Skeletal muscle cell (primary cell): Measurements from ENCODE around the gene HDGFL3.
"Not testable (repeated sequence)": the region's sequence is repeated elsewhere in the genome, so short reads cannot be mapped to it uniquely, and the experiment has no call there.

Experiments used
- DNase-seq: peaks from one replicate; pipeline ENCODE4 v3.0.0-alpha.2; 2010; ENCODE audit warnings: low read depth
- H3K4me3 ChIP-seq: 2 replicates; pipeline ENCODE4 v1.5.1; 2011; ENCODE audit warnings: low read depth, mild to moderate bottlenecking, control low read depth, low read length, moderate library complexity

The HDGFL3 gene

DNA sequence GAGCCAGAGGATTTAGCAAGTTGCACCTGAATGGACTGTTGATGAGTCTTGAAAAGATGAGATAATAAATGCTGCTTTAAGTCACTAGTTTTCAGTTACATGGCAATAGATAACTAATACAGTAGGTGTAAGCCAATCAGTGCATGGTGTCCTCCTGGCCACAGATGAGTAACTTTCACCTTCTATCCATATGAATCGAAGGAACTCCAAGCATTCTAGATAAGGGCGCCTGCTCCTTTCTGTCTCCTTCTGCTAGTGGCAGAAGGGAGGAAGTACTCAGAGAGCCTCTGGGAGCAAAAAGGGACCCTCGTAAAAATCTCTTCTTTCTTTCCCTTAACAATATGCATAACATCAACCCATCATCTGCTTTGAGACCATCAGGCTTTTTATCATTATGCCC is 62.9 kb downstream of the HDGFL3 start:
- H3K4me3 ChIP-seq = no peak overlapping the region
- no peak for DNase-seq

DNA sequence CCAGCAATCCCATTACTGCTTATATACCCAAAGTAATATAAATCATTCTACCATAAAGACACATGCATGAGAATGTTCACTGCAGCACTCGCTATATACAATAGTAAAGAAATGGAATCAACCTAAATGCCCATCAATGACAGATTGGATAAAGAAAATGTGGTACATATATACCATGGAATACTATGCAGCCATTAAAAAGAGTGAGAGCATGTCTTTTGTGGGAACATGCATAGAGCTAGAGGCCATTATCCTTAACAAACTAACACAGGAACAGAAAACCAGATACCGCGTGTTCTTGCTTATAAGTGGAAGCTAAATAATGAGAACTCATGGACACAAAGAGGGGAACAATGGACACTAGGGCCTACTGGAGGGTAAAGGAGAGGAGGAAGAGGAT is 65.5 kb downstream of the HDGFL3 start:
- DNase-seq, H3K4me3 ChIP-seq: not testable (repeated sequence)

DNA sequence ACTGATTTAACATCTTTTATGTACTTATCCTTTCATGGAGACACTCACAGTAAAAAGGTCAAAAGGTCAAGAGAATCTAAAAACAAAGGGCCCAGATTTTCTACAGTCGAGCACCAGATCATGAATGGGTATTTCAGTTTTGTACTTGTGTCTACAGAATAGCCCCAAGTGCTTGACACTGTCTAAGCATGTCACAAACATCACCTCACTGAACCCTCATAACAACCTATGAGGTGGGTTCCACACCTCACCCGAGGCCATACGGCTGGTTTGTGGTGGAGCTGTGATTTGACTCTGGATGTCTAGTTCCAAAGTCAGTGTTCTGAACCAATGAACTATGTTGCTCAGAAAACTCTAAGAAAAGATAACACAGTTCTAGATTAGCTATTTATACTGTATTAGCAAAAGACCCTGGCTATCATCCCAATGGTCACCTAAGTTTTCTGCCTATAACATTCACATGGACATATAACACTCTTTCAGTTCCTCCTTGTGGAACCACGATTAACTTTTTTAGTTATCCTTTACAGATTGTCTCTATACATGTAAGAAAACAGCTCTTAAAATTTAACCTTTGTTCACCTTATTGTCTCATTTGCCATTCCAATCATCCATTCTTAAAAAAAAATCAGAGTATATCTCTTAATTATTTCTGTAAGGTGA is 74.6 kb downstream of the HDGFL3 start:
- DNase-seq = no peak
- no peak overlapping the region for H3K4me3 ChIP-seq

DNA sequence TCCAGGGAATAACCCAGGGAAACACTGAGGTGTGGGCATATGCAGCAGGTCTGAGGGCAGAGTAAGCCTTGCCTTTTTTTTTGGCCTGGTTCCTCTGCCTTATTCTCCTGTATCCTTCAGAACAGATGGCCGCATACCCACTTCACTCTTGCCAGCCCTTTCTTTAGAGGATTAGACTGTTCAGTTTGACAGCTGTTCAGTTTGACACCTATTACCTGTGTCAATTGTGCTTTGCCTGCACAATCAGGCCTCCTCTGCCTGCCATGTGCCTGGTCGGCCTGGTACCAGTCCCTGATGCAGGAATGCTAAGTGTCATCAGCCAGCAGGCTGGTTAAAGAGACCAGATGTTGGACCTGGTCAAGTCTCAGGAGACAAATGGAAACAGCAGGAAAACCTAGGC is 77.8 kb downstream of the HDGFL3 start:
- no peak overlapping the region for H3K4me3 ChIP-seq
- no peak for DNase-seq

DNA sequence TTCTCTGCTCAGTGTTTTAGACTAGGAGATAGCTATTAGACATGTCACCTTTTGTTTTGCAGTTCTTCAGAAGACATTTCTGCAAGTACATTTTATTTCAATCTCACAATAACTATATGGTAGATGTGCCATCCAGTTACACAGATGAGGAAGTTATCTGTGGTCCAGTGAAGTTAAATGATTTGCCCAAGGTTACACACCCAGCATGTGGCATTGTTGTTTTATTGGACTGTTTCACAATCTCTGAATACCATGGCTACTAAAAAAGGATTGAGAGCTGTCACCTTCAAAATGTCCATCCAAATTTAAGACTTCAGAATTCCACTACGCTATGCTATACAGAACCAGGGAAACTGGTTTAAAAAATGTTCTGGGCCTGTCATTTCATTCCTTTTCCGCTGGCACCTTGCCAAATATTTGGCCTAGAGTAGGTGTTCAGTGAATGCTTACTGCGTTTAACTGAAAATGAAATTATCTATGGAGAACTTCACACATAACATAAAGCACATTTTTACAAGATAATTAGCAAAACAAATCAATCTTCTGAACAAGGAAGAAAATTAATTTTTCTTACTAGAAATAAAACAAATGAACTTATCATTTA is 80.0 kb downstream of the HDGFL3 start:
- no peak for DNase-seq

DNA sequence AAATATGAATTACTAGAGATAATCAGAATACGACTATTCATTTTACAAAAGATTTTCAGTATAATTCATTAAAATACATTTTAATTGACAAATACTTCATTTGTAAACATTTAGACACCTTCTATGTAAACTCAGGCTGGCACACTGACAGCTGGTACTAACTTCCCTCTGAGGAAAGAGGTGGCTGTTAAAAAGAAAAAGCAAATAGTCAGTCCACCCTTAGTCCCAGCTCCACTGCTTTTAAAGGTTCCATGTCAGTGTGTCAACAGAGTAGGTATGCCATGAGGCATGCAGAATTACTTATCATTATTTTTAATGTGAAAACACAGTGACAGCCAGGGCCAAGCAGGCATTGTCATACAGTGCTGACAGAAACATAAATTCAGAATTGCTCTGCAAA is 84.1 kb downstream of the HDGFL3 start:
- H3K4me3 ChIP-seq = no peak overlapping the region
- no peak for DNase-seq

More for the DNA sequence above, 80.0 kb downstream of the HDGFL3 start:
- H3K4me3 ChIP-seq = no peak overlapping the region

DNA sequence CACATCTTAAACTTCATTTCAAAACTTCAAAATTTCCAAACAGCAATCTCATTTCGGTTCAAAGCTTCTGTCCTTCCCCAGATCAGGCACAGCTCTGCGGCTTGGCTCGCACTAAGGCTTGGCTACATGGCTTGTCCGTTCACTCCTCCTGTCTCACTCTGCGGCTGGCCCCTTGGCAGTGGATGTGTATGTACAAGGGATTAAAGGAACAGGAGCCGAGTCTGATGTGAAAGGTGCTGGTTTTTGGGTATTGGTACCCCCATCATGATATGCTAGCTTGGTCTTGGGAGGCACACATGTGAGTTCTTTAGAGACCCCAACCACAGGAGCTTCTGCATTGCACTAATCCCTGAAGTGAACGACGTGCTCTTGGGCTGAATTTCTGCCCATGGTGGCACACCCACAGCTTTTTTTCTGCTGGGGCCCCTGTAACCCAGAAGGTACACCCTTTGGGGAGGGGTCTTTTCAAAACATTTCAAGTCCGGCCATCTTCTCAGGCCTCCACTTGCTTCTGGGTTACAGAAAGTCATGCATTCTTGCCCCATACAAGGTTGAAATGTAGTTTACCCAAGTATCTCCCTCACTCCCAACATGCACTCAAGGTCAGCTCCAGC is 87.5 kb downstream of the HDGFL3 start:
- no peak overlapping the region for H3K4me3 ChIP-seq
- no peak for DNase-seq

DNA sequence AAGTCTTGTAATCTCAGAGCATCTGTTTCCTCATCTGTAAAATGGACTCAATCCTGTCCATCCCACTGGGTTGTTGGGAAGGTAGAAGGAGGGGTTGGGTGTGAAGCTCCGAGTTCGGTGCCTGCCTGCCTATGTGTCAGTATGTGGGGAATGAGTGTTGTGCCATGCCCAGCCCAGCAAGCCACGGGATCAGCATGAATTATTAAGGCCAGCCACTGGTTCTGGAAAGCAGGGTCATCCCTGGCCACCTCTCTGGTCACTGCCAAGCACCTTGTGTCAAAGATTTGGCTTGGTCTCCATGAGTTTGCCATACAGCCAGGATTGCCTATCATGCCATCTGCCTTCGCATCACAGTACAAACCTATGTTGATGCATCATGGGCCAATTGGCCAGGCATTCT is 88.7 kb downstream of the HDGFL3 start:
- no peak for DNase-seq
- no peak overlapping the region for H3K4me3 ChIP-seq

DNA sequence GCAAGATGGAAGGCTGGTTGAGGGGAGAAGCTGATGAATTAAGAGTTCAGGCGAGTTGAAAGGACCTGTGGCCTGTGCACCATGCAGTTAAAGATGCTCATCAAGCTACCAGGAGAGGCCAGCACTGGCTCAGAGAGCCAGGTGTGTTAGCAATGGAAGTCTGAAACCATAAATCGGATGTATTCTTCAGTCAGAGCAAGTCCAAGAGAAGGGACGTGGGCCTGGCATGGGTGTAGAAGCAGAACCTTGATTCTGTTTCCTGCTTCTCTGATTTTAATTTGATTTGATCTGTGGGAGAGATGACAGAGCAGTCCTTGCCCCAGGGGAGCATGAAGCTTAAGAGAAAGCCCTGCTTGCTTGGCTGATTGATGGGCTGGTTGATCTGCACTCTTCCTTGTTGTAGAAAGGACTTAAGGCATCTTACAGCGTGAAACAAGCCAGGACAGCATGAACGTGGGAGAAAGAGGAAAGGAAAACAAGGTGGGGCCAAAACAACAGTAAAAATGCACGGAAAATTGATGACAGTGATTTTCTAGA is 89.3 kb downstream of the HDGFL3 start:
- no peak for DNase-seq

DNA sequence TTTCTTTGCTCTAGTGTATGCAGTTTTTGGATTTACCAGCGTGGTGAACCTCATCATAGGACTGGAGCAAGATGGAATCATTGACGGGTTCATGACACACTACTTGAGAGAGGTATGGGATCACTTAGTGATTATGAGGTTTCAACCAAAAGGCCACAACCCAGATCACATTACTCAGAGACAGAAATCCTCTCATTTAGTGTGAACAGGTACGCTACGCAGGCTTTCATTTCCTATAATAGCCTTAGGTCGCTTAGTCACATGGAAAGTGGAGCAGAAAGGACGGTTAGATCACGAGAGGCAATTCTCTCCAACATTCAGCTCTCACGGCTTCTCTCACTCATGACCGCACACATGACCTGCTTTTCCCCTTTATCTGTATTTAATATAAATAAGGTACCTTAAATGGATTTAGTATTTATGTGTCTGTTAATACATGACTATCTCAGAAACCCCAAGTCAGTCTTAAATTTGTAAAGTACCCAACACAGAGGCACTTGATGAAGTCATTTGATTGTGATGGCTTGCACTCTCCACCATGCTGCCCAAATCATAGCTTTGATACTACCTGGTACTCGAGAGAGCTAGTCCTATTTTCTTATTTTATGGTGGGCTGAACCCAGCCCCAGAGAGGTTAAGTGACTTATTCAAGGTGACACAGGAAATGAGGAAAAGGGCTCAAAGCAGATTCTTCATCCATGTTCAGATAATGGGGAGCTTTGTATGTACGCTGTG is 91.6 kb downstream of the HDGFL3 start:
- H3K4me3 ChIP-seq = no peak overlapping the region
- DNase-seq = no peak

More for the DNA sequence above, 89.3 kb downstream of the HDGFL3 start:
- no peak overlapping the region for H3K4me3 ChIP-seq

DNA sequence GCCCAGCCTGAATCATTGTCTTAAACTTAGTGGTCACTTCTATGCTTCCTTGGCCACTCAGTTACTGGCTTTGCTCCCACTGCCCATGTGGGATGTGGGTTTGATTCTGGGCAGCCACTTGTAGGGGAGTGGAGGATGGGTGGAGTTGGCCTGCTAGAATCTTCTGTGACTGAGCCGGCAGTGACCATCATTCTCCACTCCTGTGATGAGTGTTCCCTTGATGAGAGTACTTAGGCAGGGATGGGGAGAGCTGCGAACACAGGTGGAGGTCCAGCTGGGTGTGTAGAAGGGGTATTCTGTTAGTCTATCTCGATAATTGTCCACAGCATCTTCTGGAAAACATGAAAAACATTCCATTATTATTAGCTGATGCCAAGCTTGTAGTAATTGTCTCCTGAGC is 92.2 kb downstream of the HDGFL3 start:
- no peak for DNase-seq
- no peak overlapping the region for H3K4me3 ChIP-seq

DNA sequence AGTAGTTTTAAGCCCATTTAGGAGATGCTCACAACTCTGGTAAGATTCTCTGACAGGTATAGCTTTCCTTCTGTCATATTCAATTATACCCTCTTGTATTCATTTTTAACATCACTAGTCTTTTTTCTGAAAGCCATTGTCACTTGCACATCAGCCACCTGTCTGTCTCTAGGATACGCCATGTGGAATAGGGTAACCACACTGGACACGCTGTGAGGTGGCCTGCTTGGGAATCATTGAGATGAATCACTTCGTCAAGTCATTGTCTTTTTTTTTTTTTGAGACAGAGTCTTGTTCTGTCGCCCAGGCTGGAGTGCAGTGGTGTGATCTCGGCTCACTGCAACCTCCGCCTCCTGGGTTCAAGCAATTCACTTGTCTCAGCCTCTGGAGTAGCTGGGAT is 92.8 kb downstream of the HDGFL3 start:
- no peak for DNase-seq
- H3K4me3 ChIP-seq = no peak overlapping the region

DNA sequence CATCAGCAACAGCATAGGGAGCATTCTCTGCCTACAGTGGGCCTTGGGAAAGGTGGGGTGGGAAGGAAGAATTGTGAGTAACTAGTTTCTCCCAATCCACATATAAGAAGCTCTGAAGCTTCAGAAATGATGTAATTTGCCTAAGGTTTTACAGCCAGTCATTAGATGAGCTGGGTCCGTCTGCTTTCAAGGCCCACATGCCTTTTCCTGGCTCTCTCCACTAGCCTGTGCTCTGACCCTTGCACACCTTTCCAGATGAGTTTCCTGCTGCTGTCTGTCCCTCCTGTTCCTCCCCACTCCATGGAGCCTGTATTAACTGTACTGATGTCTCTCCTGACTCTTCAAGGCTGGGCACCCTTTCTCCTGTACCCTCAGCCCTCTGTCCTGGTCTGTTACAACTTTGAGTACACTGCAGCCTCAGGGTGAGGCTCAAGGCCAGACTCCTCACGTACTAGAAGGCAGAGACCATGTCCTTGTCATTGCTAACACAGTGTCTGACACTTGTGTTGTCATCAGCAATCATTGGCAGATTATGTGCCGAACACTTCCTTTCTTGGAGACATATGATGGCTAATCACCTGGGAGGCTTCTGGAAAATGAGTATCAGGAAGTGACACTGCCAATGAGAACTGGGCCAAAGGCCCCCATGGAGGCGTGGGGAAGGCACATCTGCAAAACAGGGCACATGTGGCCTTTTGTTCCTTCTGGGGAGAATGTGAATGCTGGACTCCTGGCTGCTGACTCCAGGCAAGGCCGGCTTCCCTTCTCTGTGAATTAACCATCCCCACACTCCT is 93.5 kb downstream of the HDGFL3 start:
- DNase-seq = no peak
- H3K4me3 ChIP-seq = no peak overlapping the region

DNA sequence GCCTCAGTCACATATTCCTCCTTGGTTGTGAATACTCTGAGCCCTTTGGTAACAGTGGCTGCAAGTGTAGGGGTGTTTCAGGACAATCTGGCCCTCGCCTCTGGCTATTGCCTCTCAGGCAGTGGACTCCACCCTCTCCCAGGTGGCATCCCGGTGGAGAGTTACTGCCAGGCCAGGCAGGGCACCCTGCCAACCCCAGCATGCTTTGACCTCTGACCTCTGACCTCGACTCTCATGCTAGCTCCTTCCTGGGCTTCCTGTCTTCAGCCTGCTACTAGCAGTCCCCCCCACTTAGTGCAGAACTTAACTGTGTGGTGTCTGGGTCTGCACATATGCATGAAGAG is 94.7 kb downstream of the HDGFL3 start:
- no peak overlapping the region for H3K4me3 ChIP-seq
- no peak for DNase-seq

DNA sequence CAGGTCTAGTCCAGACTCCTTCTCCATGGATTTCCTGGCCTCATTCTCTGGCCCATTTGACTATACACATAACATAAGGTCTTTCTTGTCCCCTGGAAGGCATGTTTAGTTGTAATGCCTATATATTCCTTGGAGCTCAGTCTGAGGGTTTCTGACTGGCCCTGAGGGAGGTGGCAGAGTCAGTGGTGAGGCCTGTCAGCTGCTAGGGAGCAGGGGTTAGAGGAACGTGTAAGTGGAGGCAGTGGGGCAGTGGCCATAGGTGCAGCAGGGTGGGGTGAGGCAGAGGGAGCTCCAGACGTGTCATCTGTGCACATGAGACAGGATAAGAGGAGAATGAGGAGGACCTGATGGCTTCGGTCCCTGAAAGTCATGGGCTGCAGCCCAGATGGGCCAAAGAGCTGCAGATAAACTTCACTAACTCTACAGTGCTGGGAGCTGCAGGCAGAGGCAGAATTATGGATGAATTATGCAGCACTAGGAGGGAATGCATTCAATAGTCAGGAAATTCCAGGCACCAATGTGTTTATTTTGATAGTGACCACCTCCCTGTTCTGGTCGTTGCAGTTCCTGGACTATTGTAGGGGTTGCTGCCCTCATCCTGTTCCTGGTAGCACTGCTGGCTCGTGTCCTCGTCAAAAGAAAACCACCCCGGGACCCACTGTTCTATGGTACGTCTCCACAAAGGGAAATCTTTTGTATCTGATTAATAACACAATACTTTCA is 95.2 kb downstream of the HDGFL3 start:
- no peak overlapping the region for H3K4me3 ChIP-seq
- peak; percentile 70 for DNase-seq

DNA sequence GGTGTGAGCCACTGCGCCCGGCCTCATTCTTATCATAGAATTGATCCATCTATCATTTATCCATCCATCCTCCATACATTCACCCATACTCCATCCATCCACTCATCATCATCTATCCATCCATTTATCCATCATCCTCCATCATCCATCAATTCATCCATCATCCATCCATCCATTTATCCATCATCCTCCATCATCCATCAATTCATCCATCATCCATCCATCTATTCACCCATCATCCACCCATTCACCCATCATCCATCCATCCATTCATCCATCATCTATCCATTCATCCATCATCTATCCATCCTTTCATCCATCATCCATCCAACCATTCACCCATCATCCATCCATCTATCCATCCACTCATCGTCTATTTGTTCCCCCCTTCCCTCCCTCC is 96.5 kb downstream of the HDGFL3 start:
- no peak for DNase-seq
- no peak overlapping the region for H3K4me3 ChIP-seq

DNA sequence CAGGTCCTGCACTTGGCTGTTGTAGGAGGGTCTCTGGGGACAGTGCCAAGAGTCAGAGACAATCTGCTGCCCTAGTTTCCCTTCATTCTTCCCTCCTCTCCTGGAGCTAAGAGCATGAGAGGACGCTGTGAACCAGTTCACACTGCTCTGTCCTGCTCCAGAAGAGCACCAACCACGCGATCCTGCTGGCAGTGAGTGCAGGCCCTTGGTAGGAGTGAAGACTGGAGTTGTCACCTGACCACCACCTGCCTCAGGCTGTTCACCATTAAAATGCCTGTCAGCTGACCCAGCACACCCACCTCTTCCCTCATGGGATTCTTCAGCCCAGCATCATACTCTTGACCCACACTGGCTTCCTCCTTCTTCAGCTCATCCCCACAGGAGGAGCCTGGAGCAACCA is 97.2 kb downstream of the HDGFL3 start:
- DNase-seq = no peak

DNA sequence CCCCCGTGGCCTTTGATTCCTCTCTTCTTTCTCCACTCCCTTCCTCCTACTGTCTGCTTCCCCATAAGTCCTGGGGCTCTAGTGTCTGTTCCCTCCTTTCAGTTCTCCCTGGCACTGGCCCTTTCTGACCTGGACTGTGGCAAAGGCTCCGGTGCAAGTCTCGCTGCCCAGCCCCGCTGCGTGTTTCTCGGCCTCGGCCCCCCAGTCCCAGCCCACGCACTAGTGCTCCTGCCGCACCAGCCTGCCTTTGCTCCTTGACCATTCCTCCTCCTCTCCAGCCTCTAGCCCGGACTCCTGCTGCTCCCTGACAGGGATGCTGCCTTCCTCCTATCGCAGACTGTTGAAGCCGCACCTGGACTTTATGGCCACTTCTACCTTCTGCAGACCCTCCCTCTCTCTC is 98.1 kb downstream of the HDGFL3 start:
- DNase-seq = no peak
- no peak overlapping the region for H3K4me3 ChIP-seq

More for the DNA sequence above, 97.2 kb downstream of the HDGFL3 start:
- H3K4me3 ChIP-seq = no peak overlapping the region
